Keratinocyte (primary cell): ENCODE measurements around the gene TH. TPM values are rescaled to one million over a fixed set of nuclear protein-coding genes. Genes with fewer than 3 reads are reported as not detected.

Experiments
- DNase-seq: peaks from one replicate; pipeline ENCODE4 v3.0.0-alpha.2; 2011; ENCODE audit warnings: low read depth, missing footprints, low spot score
- FAIRE-seq: peaks from 2 replicates; lab custom pipeline; 2011; peaks lifted over from hg19 to GRCh38; lab: Jason Lieb, UNC
- H2AFZ ChIP-seq: 2 replicates; pipeline ENCODE4 v1.6.0; 2012; ENCODE audit warnings: low read length, control low read depth, inconsistent platforms; ENCODE audit not compliant: control insufficient read depth
- H3K27ac ChIP-seq: 2 replicates; pipeline ENCODE4 v1.5.1; 2011; ENCODE audit warnings: low read length; ENCODE audit not compliant: control insufficient read depth, insufficient read depth
- H3K27me3 ChIP-seq: 3 replicates; pipeline ENCODE4 v1.6.0; 2011; ENCODE audit warnings: low read length; ENCODE audit not compliant: control insufficient read depth, insufficient read depth; ENCODE audit errors: extremely low read depth
- H3K36me3 ChIP-seq, 2 experiments: 2 replicates in 1 of 2; 3 replicates in 1 of 2; pipeline ENCODE4 v1.5.1; 2011; ENCODE audit warnings: low read length in 2 of 2, mild to moderate bottlenecking in 1 of 2; ENCODE audit not compliant: control insufficient read depth in 2 of 2, insufficient read depth in 2 of 2; ENCODE audit errors: extremely low read depth in 1 of 2
- H3K4me1 ChIP-seq: 3 replicates; pipeline ENCODE4 v1.5.1; 2011; ENCODE audit warnings: low read length; ENCODE audit not compliant: control insufficient read depth, insufficient read depth; ENCODE audit errors: extremely low read depth
- H3K4me2 ChIP-seq: 3 replicates; pipeline ENCODE4 v1.6.0; 2011; ENCODE audit warnings: low read depth, low read length; ENCODE audit not compliant: control insufficient read depth, insufficient read depth; ENCODE audit errors: extremely low read depth
- H3K4me3 ChIP-seq, 3 experiments: fragments of 200-600 bp in 1 of 3; sonication (generic) in 1 of 3; 2 replicates in 2 of 3; 3 replicates in 1 of 3; pipeline ENCODE4 v1.5.1; 2011 to 2016; ENCODE audit warnings: low read length in 3 of 3, mild to moderate bottlenecking in 3 of 3, control low read depth in 2 of 3, inconsistent platforms in 1 of 3, low read depth in 1 of 3, mixed read lengths in 1 of 3, mixed run types in 1 of 3, moderate library complexity in 1 of 3; ENCODE audit not compliant: control insufficient read depth in 2 of 3, insufficient read depth in 2 of 3; ENCODE audit errors: extremely low read depth in 1 of 3
- H3K79me2 ChIP-seq: 2 replicates; pipeline ENCODE4 v1.6.0; 2012; ENCODE audit warnings: low read length; ENCODE audit not compliant: control insufficient read depth, insufficient read depth
- H3K9ac ChIP-seq: 3 replicates; pipeline ENCODE4 v1.6.0; 2011; ENCODE audit warnings: low read length; ENCODE audit not compliant: control insufficient read depth, insufficient read depth; ENCODE audit errors: extremely low read depth
- H3K9me1 ChIP-seq: 3 replicates; pipeline ENCODE4 v1.6.0; 2011; ENCODE audit warnings: low read length; ENCODE audit not compliant: control insufficient read depth, insufficient read depth; ENCODE audit errors: extremely low read depth
- H3K9me3 ChIP-seq: 2 replicates; pipeline ENCODE4 v1.5.1; 2012; ENCODE audit warnings: low read depth, low read length; ENCODE audit not compliant: control insufficient read depth
- H4K20me1 ChIP-seq: 3 replicates; pipeline ENCODE4 v1.6.0; 2011; ENCODE audit warnings: low read length; ENCODE audit not compliant: control insufficient read depth, insufficient read depth; ENCODE audit errors: extremely low read depth
- CTCF ChIP-seq, 3 experiments: IDR thresholded peaks in 1 of 3; conservative IDR thresholded peaks in 1 of 3; optimal IDR thresholded peaks in 1 of 3; 2 replicates in 2 of 3; 3 replicates in 1 of 3; pipeline versions ENCODE3 to v1.5.1; 2011; ENCODE audit warnings: low read length in 3 of 3, mild to moderate bottlenecking in 3 of 3, moderate library complexity in 2 of 3, control low read depth in 1 of 3, inconsistent platforms in 1 of 3; ENCODE audit not compliant: insufficient read depth in 2 of 3; ENCODE audit errors: extremely low read depth in 1 of 3
- EZH2 ChIP-seq: IDR thresholded peaks from one replicate; pipeline ENCODE4 v1.6.1; 2012; ENCODE audit warnings: inconsistent platforms, mild to moderate bottlenecking, low read length, moderate library complexity
- dilution Hi-C: fragments of 300-500 bp; cut with MboI; formaldehyde crosslinking; loops from one replicate; pipeline ENCODE4 v1.7.0; 2020; ENCODE audit warnings: low sequenced_read_pairs; ENCODE audit not compliant: extremely low pct_ligation_motif_present
- polyA plus RNA-seq, 5 experiments: library from polyadenylated mRNA; depleted of rRNA in 3 of 5; stranded (reverse) in 3 of 5; stranded (forward) in 1 of 5; unstranded in 1 of 5; fragments of >200 nt; gene quantifications; 1 replicate in 1 of 5; 2 replicates in 3 of 5; 3 replicates in 1 of 5; pipeline versions ENCODE4 v1.2.1 to v1.2.3, GENCODE V29; 2011 to 2012; ENCODE audit warnings: missing spikeins in 2 of 5, low read depth in 1 of 5, low replicate concordance in 1 of 5

TH gene
- polyA plus RNA-seq, 1 donor (not counting 4 experiments of a cell fraction or from before 2014, with no cell fraction given): 0.50 TPM

- DNase-seq (no peak), FAIRE-seq (no peak)
- H3K9me1 ChIP-seq: no peaks in the 10 kb centered on the region
- no peak overlapping the region for H3K4me3 ChIP-seq
- no peak overlapping the region for H3K27ac ChIP-seq
- no peak overlapping the region for H3K9ac ChIP-seq
- H4K20me1 ChIP-seq: no peaks in the 10 kb centered on the region
- dilution Hi-C loops: no loop called here
- no peaks in the 10 kb centered on the region for H3K36me3 ChIP-seq
- H3K79me2 ChIP-seq: no peaks in the 10 kb centered on the region
- H2AFZ ChIP-seq: no peak overlapping the region
- peaks cover 32% of the 10 kb centered on the region for H3K27me3 ChIP-seq
- no peaks in the 10 kb centered on the region for H3K4me1 ChIP-seq
- H3K9me3 ChIP-seq: no peaks in the 10 kb centered on the region
- TF ChIP-seq EZH2: no peak
- TF ChIP-seq CTCF (optimal IDR thresholded peaks at IDR 0.05 in 1 of 3, IDR thresholded peaks at IDR 0.05 in 1 of 3, conservative IDR thresholded peaks at IDR 0.05 in 1 of 3; ENCODE audit: extremely low read depth in 1 of 3, insufficient read depth in 2 of 3, low read length in 3 of 3): no peak
- H3K4me2 ChIP-seq: no peak overlapping the region
These were observed 49.3 kb downstream of the TH start for GRCh38 chr11:2122222-2122906.

GRCh38 chr11:2121227-2122130 lies 50.1 kb downstream of the TH start:
- no peak overlapping the region for H3K4me2 ChIP-seq
- no peak for TF ChIP-seq CTCF (optimal IDR thresholded peaks at IDR 0.05 in 1 of 3, IDR thresholded peaks at IDR 0.05 in 1 of 3, conservative IDR thresholded peaks at IDR 0.05 in 1 of 3; ENCODE audit: extremely low read depth in 1 of 3, insufficient read depth in 2 of 3, low read length in 3 of 3)
- no peak for TF ChIP-seq EZH2
- H3K9ac ChIP-seq: no peak overlapping the region
- no peaks in the 10 kb centered on the region for H3K36me3 ChIP-seq
- dilution Hi-C loops: no loop called here
- H2AFZ ChIP-seq: no peak overlapping the region
- peaks cover 2% of the 10 kb centered on the region for H3K9me3 ChIP-seq
- no peak for FAIRE-seq
- H3K9me1 ChIP-seq: no peaks in the 10 kb centered on the region
- H3K27me3 ChIP-seq: peaks cover 32% of the 10 kb centered on the region
- no peak overlapping the region for H3K4me3 ChIP-seq
- H4K20me1 ChIP-seq: no peaks in the 10 kb centered on the region
- DNase-seq: no peak
- no peaks in the 10 kb centered on the region for H3K79me2 ChIP-seq
- H3K4me1 ChIP-seq: no peaks in the 10 kb centered on the region
- H3K27ac ChIP-seq: no peak overlapping the region
